Fibroblast of mammary gland (primary cell): ENCODE results near the gene CSAD.
A peak's percentile ranks its signal among the peaks of the same experiment; 100 is the strongest.

Experiments
- DNase-seq: peaks from one replicate; pipeline ENCODE4 v3.0.0-alpha.2; 2010; ENCODE audit warnings: low read depth
- H3K4me3 ChIP-seq: 2 replicates; pipeline ENCODE4 v1.5.1; 2011; ENCODE audit warnings: low read depth, mild to moderate bottlenecking, low read length, moderate library complexity; ENCODE audit not compliant: control insufficient read depth
- CTCF ChIP-seq: conservative IDR thresholded peaks from 2 replicates; pipeline ENCODE4 v1.5.1; 2011; ENCODE audit warnings: low read depth, low read length, inconsistent platforms; ENCODE audit not compliant: control insufficient read depth, insufficient read depth

The CSAD gene

GRCh38 chr12:53190108-53190729 lies 9.5 kb upstream of the CSAD start:
- peak; percentile 70 for DNase-seq
- peak; percentile 89 for TF ChIP-seq CTCF
- H3K4me3 ChIP-seq = no peak overlapping the region

DNA sequence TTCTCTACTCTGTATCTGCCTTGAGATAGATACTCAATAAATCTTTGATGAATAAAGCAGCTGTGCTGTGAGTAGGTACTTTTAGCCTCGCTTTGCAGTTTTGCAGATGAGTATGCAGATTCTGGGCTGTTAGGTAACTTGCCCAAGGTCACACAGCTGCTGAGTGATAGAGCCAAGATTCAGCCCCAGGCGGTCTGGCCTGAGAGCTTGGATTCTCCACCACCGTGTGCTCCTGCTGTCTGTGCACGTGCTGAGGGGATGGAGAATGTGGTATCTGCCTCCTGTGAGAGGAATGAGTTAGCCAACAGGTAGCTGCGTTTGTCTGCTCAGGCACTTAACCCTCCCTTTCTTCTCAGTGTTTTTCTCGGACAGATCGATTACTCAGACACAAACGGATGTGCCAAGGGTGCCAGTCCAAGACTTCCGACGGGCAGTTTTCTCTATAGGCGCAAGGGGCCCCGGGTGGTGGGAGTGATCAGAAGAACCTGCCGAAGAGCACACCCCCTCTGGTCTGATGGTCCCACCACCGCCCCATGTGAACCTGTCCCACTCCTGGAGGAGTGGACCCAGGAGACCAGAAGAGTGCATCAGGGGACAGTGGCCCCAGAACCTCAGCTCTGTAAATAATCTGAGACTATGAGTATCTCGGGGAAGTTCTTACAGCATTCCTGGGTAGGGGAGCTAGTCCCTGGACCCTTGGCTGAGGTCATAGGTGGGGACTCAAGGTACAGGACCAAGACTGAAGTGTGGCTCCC lies 6.6 kb upstream of the CSAD start:
- no peak for DNase-seq
- TF ChIP-seq CTCF = no peak

GRCh38 chr12:53186745-53187144 lies 6.0 kb upstream of the CSAD start:
- no peak for TF ChIP-seq CTCF
- H3K4me3 ChIP-seq = no peak overlapping the region
- no peak for DNase-seq

More for the DNA sequence above, 6.6 kb upstream of the CSAD start:
- no peak overlapping the region for H3K4me3 ChIP-seq

DNA sequence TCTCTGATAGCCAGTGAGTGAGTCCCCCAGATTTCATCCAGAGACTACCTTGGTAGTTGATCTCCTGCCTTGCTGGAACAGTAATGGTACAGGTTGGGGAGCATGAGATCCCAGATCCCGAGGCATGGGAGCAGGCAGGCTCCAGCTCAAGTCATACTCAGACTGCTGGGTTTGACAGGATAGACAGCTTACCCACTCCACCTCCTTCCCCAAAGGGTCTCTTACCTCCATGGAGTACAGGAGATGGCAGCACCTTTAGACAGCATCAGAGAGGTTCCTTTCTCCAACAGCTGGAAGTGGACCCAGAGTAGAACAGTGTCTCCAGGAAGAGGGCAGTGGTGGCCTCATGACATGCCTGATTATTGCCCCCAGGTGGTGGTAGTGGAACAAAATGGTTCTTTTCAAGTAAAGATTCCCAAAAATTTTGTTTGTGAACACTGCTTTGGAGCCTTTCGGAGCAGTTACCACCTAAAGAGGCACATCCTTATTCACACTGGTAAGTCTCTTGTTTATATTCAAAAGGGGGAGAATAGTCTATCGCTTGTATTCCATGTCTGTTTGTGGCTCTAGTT lies 4.9 kb upstream of the CSAD start:
- no peak overlapping the region for H3K4me3 ChIP-seq
- peak; percentile 8 for TF ChIP-seq CTCF
- DNase-seq = no peak

GRCh38 chr12:53184828-53185227 lies 4.1 kb upstream of the CSAD start:
- no peak for TF ChIP-seq CTCF
- no peak overlapping the region for H3K4me3 ChIP-seq
- DNase-seq = no peak

DNA sequence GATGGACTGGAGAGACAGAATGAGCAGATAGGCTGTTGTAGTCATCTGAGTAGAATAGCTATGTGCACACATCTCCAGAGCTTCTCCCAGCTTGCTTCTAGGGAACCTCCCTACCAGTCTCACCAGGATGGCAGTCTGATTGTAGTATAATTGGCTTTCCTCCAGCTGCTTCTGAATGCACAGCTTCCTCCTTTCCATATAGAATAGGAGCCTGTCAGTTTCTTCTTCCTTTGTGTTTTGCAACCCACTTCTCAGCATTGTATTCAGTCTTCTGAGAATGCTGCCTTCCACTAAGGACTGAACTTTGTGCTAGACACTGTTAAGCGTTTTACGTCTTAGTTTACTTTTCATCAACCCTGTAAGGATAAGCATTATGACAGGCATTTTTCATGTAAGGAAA lies 2.2 kb upstream of the CSAD start:
- peak; percentile 9 for DNase-seq
- TF ChIP-seq CTCF = no peak
- no peak overlapping the region for H3K4me3 ChIP-seq
